Neural progenitor cell (in vitro differentiated cells): ENCODE measurements around the gene COPA.

Experiments
- CTCF ChIP-seq: fragments of 200-600 bp; sonication (generic); IDR thresholded peaks from 2 replicates; pipeline ENCODE4 v1.5.1; 2017; ENCODE audit warnings: antibody characterized with exemption, mild to moderate bottlenecking
- EZH2phosphoT487 ChIP-seq: fragments of 200-600 bp; sonication (generic); IDR thresholded peaks from 2 replicates; pipeline ENCODE4 v1.6.1; 2017; ENCODE audit warnings: antibody characterized with exemption

GRCh38 chr1:160264795-160265307 is 78.2 kb downstream of the COPA start:
- no peak for TF ChIP-seq CTCF
- no peak for TF ChIP-seq EZH2phosphoT487
